ENCODE measurements around the gene GRM6. TPM values are rescaled to one million over a fixed set of nuclear protein-coding genes. Genes with fewer than 3 reads are reported as not detected.

GRM6 gene
- total and polyA plus RNA-seq, 8 donors: not detected

DNA sequence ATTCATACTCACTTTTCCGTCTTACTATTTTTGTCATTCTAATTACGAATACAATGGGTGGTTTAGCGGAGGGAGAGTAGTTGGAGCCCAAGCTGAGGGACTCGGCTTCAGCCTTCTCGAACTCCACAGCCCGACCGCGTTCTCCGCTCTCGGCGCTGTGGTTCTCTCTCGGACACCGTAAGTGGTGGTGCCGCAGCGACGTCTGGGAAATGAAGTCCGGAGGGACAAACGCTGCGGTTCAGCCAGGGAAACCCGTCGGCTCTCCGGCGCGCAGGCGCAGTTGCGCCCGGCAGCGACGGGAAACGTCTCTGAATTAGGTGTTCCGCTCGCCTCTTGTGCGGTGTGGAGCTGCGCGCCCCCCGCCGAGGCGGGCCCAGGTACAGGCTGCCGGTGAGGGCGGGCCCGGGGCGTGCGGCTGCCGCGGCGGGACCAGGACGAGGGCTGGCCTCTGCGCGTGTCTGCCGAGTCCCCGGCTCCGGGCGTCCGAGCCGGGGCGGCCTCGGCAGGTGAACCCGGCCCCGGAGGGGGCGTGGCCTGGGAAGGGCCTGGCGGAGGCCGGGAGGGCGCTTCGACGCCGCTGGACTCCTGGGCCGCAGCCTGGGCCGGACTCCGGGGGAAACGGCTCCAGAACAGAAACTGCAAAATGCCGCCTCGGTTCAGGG, 28.5 kb upstream of the GRM6 start, which contains the start of gene ZNF879:
Gene ZNF879, plus strand, starts transcription at position 277 of the 662 bp plus-strand sequence. CDS start 1,201 bp downstream, outside the sequence.
- Histone ChIP-seq H3K4me1 (peaks cover 9 to 16% (median 13%) of the 10 kb centered on the region in 4 donors), H3K27ac (peak within 1 kb of the TSS; percentile 80 to 96 (median 92)), H3K36me3 (peaks cover 26 to 38% (median 35%) of the 10 kb centered on the region in 4 donors), H3K27me3 (no peaks in the 10 kb centered on the region), H3K9me3 (peaks cover 10 to 38% (median 30%) of the 10 kb centered on the region in 4 donors), H3K4me3 (peak within 1 kb of the TSS; percentile 61 to 83 (median 78))
- TF ChIP-seq, protein P1, sequence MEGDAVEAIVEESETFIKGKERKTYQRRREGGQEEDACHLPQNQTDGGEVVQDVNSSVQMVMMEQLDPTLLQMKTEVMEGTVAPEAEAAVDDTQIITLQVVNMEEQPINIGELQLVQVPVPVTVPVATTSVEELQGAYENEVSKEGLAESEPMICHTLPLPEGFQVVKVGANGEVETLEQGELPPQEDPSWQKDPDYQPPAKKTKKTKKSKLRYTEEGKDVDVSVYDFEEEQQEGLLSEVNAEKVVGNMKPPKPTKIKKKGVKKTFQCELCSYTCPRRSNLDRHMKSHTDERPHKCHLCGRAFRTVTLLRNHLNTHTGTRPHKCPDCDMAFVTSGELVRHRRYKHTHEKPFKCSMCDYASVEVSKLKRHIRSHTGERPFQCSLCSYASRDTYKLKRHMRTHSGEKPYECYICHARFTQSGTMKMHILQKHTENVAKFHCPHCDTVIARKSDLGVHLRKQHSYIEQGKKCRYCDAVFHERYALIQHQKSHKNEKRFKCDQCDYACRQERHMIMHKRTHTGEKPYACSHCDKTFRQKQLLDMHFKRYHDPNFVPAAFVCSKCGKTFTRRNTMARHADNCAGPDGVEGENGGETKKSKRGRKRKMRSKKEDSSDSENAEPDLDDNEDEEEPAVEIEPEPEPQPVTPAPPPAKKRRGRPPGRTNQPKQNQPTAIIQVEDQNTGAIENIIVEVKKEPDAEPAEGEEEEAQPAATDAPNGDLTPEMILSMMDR (IDR thresholded peaks at IDR 0.05): no peak
- TF ChIP-seq POLR2AphosphoS5 (IDR thresholded peaks at IDR 0.05): peak; percentile 68 to 97 (median 88)
- TF ChIP-seq POLR2A (IDR thresholded peaks at IDR 0.05): no peak
- TF ChIP-seq EP300 (IDR thresholded peaks at IDR 0.05): no peak
- intact Hi-C loops (cut with DNase I; ENCODE audit: low total_unique reads): no loop called here
- WGBS, 5 donors: 0 to 1% (median 0%) methylated on average over 26 to 72 of the region's 72 CpGs
- DNase-seq: peak; percentile 94 to 98

DNA sequence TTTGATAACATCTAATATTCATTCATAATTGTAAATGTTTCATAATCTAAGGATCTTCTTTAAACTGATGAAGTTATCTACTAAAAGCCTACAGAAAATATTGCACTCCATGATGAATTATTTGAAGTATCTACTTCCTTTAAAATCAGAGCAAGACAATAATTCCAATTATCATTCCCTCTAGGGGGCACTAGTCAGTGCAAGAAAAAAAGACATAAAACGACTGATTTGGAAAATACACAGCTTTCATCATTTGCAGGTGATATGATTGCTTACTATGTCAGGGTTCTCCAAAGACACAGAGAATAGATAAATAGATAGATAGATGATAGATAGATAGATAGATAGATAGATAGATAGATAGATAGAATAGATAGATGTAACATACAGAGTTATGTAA, 13.5 kb upstream of the GRM6 start:
- no peaks in the 10 kb centered on the region for H3K4me1 ChIP-seq
- no peaks in the 10 kb centered on the region for H3K36me3 ChIP-seq
- no peak for TF ChIP-seq EP300 (IDR thresholded peaks at IDR 0.05)
- TF ChIP-seq, protein P1 (IDR thresholded peaks at IDR 0.05): no peak
- no peak for TF ChIP-seq POLR2A (IDR thresholded peaks at IDR 0.05)
- TF ChIP-seq POLR2AphosphoS5 (IDR thresholded peaks at IDR 0.05): no peak
- no peaks in the 10 kb centered on the region for H3K27me3 ChIP-seq
- H3K9me3 ChIP-seq: peaks cover 0 to 53% (median 32%) of the 10 kb centered on the region in 4 donors
- H3K27ac ChIP-seq: no peak overlapping the region
- no peak overlapping the region for H3K4me3 ChIP-seq
- no peak for DNase-seq
- intact Hi-C loops (cut with DNase I; ENCODE audit: low total_unique reads): no loop called here
- 12 to 29% (median 21%) methylated on average over 1 of the region's 1 CpG for WGBS, 5 donors

DNA sequence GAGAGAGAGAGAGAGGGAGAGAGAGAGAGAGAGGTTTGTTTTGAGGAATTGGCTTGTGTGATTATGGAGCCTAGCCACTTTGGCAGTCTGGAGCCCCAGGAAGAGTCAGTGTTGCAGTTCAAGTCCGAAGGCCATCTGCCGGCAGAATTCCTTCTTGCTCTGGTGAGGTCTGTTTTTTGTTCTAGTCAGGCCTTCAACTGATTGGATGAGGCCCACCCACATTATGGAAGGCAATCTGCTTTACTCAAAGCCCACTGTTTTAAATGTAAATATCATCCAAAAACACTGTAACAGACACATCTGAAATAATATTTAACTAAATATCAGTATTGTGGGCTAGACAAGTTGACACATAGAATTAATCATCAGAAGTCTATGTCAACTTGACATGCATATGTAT, 11.4 kb upstream of the GRM6 start:
- DNase-seq: no peak
- no peaks in the 10 kb centered on the region for H3K27me3 ChIP-seq
- intact Hi-C loops (cut with DNase I; ENCODE audit: low total_unique reads): no loop called here
- no peaks in the 10 kb centered on the region for H3K36me3 ChIP-seq
- 74 to 94% (median 86%) methylated on average over 2 of the region's 2 CpGs for WGBS, 5 donors
- H3K27ac ChIP-seq: no peak overlapping the region
- TF ChIP-seq POLR2AphosphoS5 (IDR thresholded peaks at IDR 0.05) (no peak), POLR2A (IDR thresholded peaks at IDR 0.05) (no peak), EP300 (IDR thresholded peaks at IDR 0.05) (no peak)
- TF ChIP-seq, protein P1 (IDR thresholded peaks at IDR 0.05): no peak
- H3K4me1 ChIP-seq: no peaks in the 10 kb centered on the region
- no peak overlapping the region for H3K4me3 ChIP-seq
- H3K9me3 ChIP-seq: peaks cover 0 to 41% (median 31%) of the 10 kb centered on the region in 4 donors

DNA sequence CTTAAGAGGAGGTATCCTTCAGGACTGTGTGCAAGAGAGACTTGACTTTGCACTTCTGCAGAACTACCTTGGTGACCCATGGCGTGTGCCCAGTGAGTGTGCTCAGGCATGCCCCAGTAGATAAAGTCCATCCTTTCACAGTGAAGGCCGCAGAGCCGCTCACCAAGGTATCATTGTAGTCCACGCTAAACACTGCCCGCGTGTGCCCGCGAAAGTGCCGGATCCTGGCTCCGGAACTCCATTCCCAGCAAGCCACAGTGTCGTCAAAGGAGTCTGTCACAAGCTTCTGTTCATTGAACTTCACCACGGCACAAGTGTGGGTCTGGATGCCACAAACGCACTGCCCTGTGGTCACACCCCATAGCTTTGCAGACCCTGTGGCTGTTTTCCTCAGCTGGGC, 3.3 kb upstream of the GRM6 start:
- Histone ChIP-seq H3K9me3 (peaks cover 0 to 51% (median 32%) of the 10 kb centered on the region in 4 donors), H3K4me3 (no peak overlapping the region), H3K27ac (no peak overlapping the region), H3K36me3 (no peaks in the 10 kb centered on the region), H3K27me3 (peaks cover 0 to 38% (median 26%) of the 10 kb centered on the region in 3 donors), H3K4me1 (peaks cover 0 to 6% (median 2%) of the 10 kb centered on the region in 4 donors)
- TF ChIP-seq POLR2A (IDR thresholded peaks at IDR 0.05) (no peak), POLR2AphosphoS5 (IDR thresholded peaks at IDR 0.05) (no peak), EP300 (IDR thresholded peaks at IDR 0.05) (no peak)
- TF ChIP-seq, protein P1 (IDR thresholded peaks at IDR 0.05): no peak
- WGBS, 5 donors: 90 to 95% (median 94%) methylated on average over 13 of the region's 13 CpGs
- no peak for DNase-seq
- intact Hi-C loops (cut with DNase I; ENCODE audit: low total_unique reads): no loop called here

Measured in stomach (tissue), 9 donors.